Cardiac fibroblast (primary cell): Measurements from ENCODE around the gene SPOP.

Source experiments
- DNase-seq, 2 donors: peaks; one replicate each; pipeline versions ENCODE4 v3.0.0 to v3.0.0-alpha.2; 2010; ENCODE audit warnings: low read depth in 2 of 2
- H3K4me3 ChIP-seq, 2 donors: replicated peaks in 1 of 2; 1 replicate in 1 of 2; 2 replicates in 1 of 2; pipeline ENCODE4 v1.5.1; 2011; ENCODE audit warnings: low read depth in 2 of 2, low read length in 2 of 2, mild to moderate bottlenecking in 2 of 2, moderate library complexity in 1 of 2
- TF ChIP-seq, protein P1 (sequence below): IDR thresholded peaks from one replicate; pipeline ENCODE4 v1.5.1; 2011; ENCODE audit warnings: low read depth, mild to moderate bottlenecking, low read length, inconsistent platforms

SPOP gene

DNA sequence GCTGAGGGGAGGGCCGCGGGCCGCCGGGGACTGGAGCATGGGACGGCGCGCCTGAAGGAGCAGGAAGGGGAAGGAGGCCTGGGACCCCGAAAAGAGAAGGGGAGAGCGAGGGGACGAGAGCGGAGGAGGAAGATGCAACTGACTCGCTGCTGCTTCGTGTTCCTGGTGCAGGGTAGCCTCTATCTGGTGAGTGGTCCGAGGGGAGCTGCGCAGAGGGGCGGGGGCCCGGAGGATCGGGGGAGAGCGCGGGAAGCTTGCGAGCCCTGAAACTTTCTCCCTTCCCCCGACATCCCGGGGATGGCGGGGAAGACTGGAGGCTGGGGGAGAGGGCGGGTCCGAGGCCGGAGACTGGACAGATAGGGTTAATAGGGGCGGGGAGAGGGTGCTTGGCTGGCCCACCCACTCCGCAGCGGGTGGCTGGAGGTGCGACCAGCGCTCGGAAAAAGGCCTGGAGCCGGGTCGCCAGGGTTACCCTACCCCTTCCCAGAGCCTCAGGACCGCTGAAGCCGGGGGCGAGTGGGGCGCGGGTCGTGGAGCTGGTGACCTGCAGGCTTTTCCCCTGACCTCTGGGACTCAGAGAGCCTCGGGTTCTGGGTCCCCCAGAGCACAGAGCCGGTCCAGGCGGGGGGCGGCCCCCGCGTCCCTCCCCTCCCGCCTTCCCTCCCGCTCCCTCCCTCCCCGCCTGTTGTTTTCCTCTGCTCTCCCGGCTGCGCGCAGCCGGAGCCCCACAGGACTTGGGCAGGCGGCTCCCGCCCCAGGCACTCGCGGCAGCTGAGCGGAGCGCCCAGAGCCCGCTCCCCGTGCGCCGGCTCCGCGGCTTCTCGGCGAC is 101.6 kb downstream of the SPOP start:
- peak; percentile 38 to 60 for DNase-seq
- TF ChIP-seq, protein P1, sequence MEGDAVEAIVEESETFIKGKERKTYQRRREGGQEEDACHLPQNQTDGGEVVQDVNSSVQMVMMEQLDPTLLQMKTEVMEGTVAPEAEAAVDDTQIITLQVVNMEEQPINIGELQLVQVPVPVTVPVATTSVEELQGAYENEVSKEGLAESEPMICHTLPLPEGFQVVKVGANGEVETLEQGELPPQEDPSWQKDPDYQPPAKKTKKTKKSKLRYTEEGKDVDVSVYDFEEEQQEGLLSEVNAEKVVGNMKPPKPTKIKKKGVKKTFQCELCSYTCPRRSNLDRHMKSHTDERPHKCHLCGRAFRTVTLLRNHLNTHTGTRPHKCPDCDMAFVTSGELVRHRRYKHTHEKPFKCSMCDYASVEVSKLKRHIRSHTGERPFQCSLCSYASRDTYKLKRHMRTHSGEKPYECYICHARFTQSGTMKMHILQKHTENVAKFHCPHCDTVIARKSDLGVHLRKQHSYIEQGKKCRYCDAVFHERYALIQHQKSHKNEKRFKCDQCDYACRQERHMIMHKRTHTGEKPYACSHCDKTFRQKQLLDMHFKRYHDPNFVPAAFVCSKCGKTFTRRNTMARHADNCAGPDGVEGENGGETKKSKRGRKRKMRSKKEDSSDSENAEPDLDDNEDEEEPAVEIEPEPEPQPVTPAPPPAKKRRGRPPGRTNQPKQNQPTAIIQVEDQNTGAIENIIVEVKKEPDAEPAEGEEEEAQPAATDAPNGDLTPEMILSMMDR: no peak
- H3K4me3 ChIP-seq: peak overlapping the region; percentile 60 to 73

DNA sequence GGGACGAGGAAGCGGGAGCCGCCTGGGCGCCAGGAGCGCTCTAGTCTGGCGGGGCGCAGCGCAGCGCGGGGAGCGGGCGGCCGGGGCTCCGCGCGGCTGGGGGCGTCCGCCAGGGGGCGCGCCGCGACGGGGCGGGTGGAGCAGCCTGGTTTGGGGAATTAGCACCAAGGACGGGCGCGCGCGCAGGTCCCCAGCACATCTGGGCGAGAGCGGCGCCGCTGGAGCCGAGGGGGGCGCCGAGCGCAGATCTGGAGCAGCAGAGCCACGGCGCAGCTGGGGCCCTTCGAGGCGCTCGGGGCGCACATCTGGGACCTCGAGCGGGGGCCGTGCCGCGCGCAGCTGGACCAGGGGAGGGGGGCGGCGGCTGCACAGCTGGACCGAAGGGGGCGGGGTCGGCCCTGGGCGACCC is 102.2 kb downstream of the SPOP start, which contains the start of gene NXPH3:
Gene NXPH3 (plus strand): TSS at position 193 of the 409 bp plus-strand sequence. CDS start 349 bp downstream, outside the sequence.
- peak; percentile 46 to 61 for DNase-seq
- peak within 1 kb of the TSS; percentile 60 to 73 for H3K4me3 ChIP-seq
- TF ChIP-seq, protein P1: peak; percentile 20

DNA sequence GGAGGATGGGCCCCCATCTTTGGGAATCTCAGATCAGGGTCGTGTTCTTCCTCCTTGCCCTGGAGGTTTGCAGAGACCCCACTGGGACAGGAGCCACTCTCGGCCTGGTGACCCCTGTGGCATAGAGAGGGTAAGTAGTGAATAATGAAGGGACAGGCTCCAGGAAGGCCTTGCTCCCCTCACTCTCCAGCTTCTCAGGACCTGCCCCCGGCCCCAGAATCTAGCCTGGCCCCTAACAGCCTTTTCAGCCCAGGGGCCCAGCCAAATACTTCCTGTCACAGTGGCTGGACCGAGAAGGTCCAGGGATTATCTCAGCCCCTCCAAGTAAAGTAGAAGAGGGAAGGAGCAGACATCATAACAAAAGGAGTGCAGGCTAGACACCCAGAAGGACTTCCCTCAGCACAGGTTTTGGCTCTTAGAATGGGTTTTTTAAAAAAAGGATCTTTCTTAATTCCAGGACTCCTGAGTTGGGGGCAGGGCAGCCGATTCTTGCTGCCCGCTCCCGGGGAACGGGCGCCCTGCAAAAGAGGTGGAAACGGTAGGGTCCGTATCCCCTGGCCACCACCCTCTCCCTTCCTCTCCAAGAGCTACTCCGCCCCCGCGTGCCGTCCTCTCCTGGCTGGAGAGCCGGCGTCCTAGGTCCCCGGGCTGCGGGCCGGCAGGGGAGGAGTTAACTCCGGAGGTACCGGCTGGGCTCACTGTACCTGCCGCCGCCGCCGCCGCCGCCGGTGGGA is 102.8 kb downstream of the SPOP start:
- no peak for DNase-seq
- TF ChIP-seq, protein P1: no peak
- H3K4me3 ChIP-seq: peak overlapping the region; percentile 15 to 33

DNA sequence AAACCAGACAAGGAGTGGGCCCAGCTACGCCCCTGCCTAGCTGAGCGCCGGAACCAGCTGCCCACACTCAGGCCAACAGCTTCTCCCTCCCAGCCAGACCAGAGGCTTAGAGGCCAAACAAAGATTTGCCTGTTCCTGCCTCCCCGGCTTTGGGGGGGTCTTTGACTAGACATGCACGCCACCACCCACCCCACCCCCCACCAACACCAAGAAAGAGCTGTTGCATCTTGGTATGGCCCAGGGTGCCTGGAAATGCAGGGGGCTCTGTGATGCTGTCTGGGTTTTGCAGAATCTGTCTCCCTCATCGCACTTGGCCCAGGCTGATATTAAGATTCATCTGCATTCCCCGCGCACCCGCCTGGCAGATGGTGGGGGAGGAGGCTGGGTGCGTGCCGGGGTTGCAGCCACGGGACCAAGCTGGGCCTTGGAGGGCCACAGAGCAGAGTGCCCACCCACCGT is 103.5 kb downstream of the SPOP start:
- TF ChIP-seq, protein P1: no peak
- no peak overlapping the region for H3K4me3 ChIP-seq
- DNase-seq: no peak

DNA sequence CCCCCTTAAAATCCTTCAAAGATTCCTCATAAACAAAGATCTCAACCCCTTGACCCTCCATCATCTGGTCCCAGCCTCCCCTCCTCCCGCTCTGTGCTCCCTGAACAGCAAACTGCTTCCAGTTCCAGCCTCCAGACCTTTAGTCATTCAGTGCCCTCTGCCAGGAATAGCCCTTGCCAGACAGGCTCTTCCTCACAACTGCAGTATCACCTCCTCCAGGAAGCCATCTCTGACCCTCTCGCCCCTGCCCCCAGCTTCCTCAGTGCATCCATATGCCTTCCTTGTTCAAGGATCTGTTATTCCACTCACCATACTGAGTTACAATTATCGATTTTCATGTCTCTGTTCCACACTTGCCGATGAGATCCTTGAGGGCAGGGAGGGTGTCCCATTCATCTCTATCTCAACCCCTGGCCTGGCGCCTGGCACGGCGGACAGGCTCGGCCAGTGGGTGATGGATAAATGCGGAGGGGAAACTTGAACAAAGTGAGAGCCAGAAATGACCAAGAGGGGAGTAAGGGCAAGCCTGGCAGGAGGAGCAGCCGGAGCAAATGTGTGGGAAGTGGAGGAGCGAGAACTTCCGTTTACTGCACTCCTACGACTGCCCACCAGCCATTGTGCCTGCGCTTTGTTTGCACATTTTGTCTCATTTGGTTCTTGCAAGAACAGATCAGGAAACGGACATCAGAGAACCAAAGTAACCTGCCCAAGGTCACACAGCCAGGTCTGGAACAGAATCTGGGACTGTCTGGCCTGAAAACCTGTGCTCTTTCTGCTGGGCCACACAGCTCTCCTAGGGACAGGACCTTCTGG is 104.2 kb downstream of the SPOP start:
- DNase-seq: no peak
- TF ChIP-seq, protein P1: no peak
- H3K4me3 ChIP-seq: no peak overlapping the region

DNA sequence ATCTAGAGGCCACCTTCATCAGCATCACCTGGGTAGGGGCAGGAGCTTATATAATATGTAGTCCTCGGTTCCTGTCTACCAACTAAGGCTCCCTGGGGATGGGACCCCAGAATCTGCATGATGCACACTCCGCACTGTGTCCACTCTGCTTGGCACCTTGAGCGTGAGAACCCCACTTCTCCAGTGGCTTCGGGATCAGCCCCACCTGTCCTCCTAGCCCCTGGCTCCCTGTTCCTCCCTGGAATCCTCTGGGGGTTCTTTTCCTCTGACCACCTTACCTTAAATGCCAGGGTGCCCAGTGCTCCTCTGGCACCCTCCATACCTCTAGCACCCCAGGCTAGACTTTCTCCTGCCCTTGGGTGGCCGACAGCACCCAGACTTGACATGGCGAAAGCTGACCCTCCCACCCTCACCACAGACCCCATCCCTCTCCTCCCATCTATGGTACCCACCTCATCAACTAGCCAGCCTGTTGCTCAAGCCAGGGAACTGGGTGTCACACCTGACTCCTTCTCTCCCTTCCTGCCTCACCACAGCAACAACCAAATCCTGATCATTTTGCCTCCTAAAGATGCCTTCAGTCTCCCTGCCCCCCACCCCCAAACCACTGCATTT is 105.0 kb downstream of the SPOP start:
- DNase-seq: no peak

More for the DNA sequence above, 105.0 kb downstream of the SPOP start:
- no peak overlapping the region for H3K4me3 ChIP-seq
- TF ChIP-seq, protein P1: no peak
